ENCODE data around the gene OR5M3.

Gene OR5M3

DNA sequence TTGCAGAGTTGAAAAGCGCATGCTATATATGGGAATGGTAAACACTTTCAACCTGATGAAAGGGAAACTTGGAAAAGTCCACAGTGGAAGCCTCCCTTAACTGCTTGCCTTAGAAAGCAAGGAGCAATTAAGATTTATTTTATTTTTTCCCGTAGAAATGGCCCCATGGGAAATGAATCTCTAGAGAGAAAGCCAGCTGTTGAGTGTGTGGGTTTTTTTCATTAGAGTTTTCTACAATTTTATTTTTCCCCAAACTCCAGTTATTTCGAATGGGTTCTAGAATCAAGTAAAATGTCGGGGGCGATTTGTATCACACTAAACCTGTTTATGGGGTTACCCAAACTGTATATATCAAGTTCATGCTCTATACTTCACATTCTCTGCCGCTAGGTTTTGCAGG lies at the start of gene OR5M3:
TSS of gene OR5M3 (minus strand) at position 101 of the 400 bp plus-strand sequence. CDS start 2,855 bp downstream, outside the sequence.
- H3K4me3 Mint-ChIP-seq: no peak within 1 kb of the TSS
- H3K27ac Mint-ChIP-seq: no peak within 1 kb of the TSS
- CTCF ChIA-PET: no interaction called here
- peaks cover 10% of the 10 kb centered on the region for H3K9me3 Mint-ChIP-seq
- no peak for DNase-seq
- H3K36me3 Mint-ChIP-seq: no peaks in the 10 kb centered on the region
- H3K4me1 Mint-ChIP-seq: no peaks in the 10 kb centered on the region
- H3K27me3 Mint-ChIP-seq: no peaks in the 10 kb centered on the region

DNA sequence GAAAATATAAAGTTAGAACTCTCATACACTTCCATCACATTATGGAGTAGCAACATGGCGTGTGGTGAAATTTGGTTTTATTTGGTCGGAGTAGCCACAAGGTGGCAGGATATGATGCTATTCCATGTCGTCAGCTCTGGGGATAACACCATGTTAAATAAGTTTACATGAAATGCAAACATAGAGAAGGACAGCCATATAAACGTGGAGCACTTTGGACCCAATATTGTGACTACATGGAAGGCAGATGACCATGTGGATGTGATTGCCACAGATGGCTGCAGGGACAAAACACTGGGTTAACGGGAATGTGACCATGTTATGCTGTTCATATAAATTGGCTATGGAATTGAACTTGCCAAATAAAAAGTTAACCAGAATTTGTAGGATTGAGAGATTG lies 48.9 kb upstream of the OR5M3 start:
- Mint-ChIP-seq H3K27me3 (no peaks in the 10 kb centered on the region), H3K27ac (no peak overlapping the region), H3K9me3 (peaks cover 18% of the 10 kb centered on the region), H3K36me3 (no peaks in the 10 kb centered on the region), H3K4me1 (no peaks in the 10 kb centered on the region), H3K4me3 (no peak overlapping the region)
- DNase-seq: no peak
- CTCF ChIA-PET: no interaction called here

DNA sequence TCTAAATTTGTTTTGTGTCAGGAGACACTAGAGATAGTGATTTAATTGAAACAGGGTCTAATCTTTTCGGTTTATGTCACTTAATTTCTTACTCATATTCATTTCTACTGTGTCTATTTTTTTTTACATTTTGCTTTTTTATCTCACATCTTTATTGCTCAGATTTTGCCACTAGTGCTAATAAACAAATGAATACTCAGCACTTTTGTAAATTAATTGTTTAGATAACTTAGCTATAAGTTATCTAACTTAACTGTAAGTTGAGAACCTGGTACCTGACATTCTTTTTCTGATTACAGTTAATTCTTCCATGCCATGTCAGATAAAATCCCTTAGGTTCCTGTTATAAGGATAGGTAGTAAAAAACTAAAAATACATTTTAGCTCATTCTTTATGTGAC lies 40.1 kb upstream of the OR5M3 start:
- Mint-ChIP-seq H3K9me3 (peaks cover 10% of the 10 kb centered on the region), H3K27me3 (no peaks in the 10 kb centered on the region), H3K36me3 (no peaks in the 10 kb centered on the region), H3K4me3 (no peak overlapping the region), H3K27ac (no peak overlapping the region), H3K4me1 (no peaks in the 10 kb centered on the region)
- CTCF ChIA-PET: no interaction called here
- no peak for DNase-seq

DNA sequence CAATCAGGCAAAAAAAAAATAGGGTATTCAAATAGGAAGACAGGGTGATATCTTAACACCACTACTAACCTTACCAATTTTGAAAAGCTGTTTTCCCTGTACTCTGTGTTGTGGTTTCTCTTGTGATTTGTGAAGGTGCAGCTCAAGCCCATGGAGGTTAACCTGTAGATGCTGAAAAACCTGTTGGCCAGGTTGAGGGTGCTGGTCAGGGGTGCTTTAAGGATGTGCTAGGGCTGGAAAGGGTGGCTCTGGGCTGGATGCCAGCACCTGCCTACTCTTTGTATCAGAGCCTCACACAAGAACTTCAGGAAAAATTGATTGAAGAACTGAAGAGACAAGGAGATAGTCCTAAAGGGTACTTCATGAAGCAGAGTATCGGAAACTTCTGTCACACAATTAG lies 36.3 kb upstream of the OR5M3 start:
- Mint-ChIP-seq H3K4me1 (no peaks in the 10 kb centered on the region), H3K27ac (no peak overlapping the region), H3K27me3 (no peaks in the 10 kb centered on the region), H3K4me3 (no peak overlapping the region), H3K9me3 (peaks cover 6% of the 10 kb centered on the region), H3K36me3 (no peaks in the 10 kb centered on the region)
- CTCF ChIA-PET: no interaction called here
- no peak for DNase-seq

DNA sequence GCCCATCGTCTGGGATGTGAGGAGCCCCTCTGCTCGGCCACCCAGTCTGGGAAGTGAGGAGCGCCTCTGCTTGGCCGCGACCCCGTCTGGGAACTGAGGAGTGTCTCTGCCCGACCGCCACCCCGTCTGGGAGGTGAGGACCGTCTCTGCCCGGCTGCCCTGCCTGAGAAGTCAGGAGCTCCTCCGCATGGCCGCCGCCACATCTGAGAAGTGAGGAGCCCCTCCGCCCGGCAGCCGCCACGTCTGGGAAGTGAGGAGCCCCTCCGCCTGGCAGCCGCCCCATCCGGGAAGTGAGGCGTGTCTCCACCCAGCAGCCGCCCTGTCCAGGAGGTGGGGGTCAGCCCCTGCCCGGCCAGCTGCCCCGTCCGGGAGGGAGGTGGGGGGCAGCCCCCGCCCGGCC lies 23.9 kb upstream of the OR5M3 start:
- Mint-ChIP-seq H3K9me3 (peaks cover 15% of the 10 kb centered on the region), H3K27ac (no peak overlapping the region), H3K4me1 (no peaks in the 10 kb centered on the region)

DNA sequence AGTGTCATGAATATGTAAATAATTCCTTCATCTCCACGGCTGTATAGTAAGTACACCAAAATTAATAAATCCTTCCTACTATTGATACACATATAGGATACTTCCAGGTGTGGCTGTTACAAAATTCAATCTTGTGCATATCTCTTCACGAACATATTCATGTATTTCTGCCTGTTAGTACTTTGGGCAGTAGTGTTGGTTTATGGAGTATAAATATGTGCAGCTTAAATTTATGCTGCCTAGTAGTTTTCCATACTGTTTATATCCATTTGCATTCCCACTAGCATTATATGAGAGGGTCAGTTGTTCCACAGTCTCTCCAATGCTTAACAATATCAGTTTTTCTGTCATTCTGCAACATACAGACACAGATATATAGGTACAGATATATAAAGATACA lies 22.0 kb upstream of the OR5M3 start:
- Mint-ChIP-seq H3K9me3 (peaks cover 20% of the 10 kb centered on the region), H3K36me3 (no peaks in the 10 kb centered on the region), H3K4me1 (no peaks in the 10 kb centered on the region), H3K4me3 (no peak overlapping the region), H3K27ac (no peak overlapping the region), H3K27me3 (no peaks in the 10 kb centered on the region)
- no peak for DNase-seq
- CTCF ChIA-PET: no interaction called here

More for the DNA sequence above, 23.9 kb upstream of the OR5M3 start:
- H3K4me3 Mint-ChIP-seq: no peak overlapping the region
- H3K27me3 Mint-ChIP-seq: no peaks in the 10 kb centered on the region
- H3K36me3 Mint-ChIP-seq: no peaks in the 10 kb centered on the region
- DNase-seq: no peak
- CTCF ChIA-PET: no interaction called here

DNA sequence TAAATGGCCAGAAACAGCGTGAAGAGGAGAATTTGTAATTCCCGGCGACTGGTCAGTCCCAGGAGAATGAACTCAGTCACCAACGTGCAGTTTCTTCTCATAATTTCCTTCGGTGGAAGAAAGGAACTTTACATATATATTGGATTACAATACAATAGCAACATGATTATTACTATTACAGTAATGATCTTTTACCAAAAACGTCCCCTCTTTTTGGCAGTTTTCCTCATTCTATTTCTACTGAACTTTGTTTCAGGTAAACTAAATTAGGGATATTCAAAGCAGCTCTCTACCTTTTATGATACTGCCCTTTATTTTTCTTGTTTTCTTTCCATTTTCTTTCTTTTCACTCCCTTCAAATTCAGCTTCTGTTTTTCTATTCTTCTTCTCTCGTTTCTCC lies 18.1 kb upstream of the OR5M3 start, which contains the start of gene OR5M8:
TSS of gene OR5M8 (minus strand) at position 101 of the 400 bp plus-strand sequence. CDS start at position 101, 0 bp downstream.
- H3K27me3 Mint-ChIP-seq: no peaks in the 10 kb centered on the region
- H3K9me3 Mint-ChIP-seq: peaks cover 18% of the 10 kb centered on the region
- no peak within 1 kb of the TSS for H3K27ac Mint-ChIP-seq
- no peak for DNase-seq
- CTCF ChIA-PET: no interaction called here
- no peak within 1 kb of the TSS for H3K4me3 Mint-ChIP-seq
- no peaks in the 10 kb centered on the region for H3K4me1 Mint-ChIP-seq
- no peaks in the 10 kb centered on the region for H3K36me3 Mint-ChIP-seq

DNA sequence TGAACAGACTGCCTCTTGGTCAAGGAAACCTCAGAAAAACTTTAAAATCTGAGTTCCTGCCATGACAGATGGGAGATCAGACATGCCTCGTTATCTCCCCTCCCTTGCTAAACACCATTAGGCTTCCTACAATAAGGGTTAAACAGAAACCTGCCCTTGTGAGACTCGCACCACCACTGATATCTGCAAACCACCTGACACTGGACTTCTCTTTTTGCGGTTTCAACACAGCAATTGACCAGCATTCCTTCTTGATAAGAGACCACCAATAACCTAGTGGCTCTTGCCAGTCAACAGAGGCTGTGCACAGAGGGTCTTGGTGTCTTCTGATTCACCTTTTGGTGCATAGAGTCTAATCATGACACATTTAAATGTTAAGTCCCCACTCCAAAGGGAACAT lies 13.6 kb upstream of the OR5M3 start:
- Mint-ChIP-seq H3K9me3 (peaks cover 15% of the 10 kb centered on the region), H3K4me1 (no peaks in the 10 kb centered on the region), H3K27me3 (no peaks in the 10 kb centered on the region), H3K36me3 (no peaks in the 10 kb centered on the region), H3K4me3 (no peak overlapping the region), H3K27ac (no peak overlapping the region)
- CTCF ChIA-PET: no interaction called here
- no peak for DNase-seq

DNA sequence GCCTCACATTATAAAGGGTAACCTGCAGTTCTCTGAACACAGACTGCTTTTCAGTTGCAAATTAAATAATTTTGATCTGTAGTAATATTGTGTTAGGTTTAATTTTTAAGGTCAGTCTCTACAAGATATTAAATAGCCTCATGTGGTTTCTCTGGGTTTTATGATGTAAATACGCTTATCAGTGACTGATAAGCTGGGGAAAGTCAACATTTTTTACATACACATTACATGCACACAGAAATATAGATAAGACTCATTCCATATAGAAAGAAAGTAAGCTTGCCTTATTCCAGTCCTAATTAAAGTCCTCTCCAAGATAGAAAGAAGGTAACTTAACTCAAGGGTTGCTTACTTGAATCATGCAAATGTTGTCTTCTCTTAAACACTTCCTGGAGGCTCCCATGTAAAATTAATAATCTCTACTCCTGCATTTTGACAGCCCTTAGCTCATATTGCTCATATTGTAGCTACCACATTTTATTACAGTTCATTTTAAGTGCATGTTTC lies 1.6 kb upstream of the OR5M3 start:
- Mint-ChIP-seq H3K27me3 (no peaks in the 10 kb centered on the region), H3K36me3 (no peaks in the 10 kb centered on the region), H3K4me3 (no peak overlapping the region), H3K4me1 (no peaks in the 10 kb centered on the region), H3K27ac (no peak overlapping the region), H3K9me3 (peaks cover 18% of the 10 kb centered on the region)
- no peak for DNase-seq
- CTCF ChIA-PET: no interaction called here

DNA sequence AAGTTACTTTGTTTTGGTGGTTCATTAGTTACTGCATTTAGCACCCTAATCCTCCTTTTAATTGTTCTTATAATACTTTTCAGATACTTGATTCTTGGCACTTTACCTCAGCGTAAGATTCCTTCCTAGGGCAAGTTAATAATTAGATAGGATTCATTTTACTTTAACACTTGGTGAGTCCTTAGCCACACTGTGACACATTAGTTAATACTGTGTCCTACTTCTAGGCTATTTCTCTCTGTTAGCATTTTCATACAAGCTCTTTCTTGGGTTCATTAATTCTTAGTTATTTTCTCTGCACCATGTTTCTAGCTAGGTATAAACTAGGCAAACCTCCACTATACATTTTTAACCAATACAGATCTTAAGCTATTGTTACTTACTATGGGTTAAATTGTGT lies 16.1 kb downstream of the OR5M3 start:
- no peak for DNase-seq
- CTCF ChIA-PET: no interaction called here
- Mint-ChIP-seq H3K36me3 (no peaks in the 10 kb centered on the region), H3K27me3 (no peaks in the 10 kb centered on the region), H3K4me3 (no peak overlapping the region), H3K4me1 (no peaks in the 10 kb centered on the region), H3K9me3 (peaks cover 19% of the 10 kb centered on the region), H3K27ac (no peak overlapping the region)

DNA sequence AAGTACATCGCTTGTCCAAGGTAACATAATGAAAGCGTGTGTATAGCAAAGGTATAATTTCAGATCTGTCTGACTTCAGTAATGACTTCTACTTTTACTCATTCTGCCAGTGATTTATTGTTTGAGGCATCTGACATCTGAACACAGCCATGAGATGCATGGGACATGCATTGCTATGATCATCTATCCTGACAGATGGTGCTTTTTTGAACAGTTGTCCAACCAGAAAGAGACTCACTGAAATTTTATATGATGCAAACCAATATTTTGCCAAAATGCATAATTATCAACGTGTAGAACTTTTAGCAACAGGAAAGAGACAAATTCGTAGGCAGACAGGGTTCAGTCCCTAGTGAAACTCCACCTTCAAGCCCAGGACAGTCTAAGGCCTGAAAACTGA lies 19.6 kb downstream of the OR5M3 start:
- DNase-seq: no peak
- Mint-ChIP-seq H3K36me3 (no peaks in the 10 kb centered on the region), H3K4me3 (no peak overlapping the region), H3K27ac (no peak overlapping the region), H3K27me3 (no peaks in the 10 kb centered on the region), H3K9me3 (peaks cover 11% of the 10 kb centered on the region), H3K4me1 (no peaks in the 10 kb centered on the region)
- CTCF ChIA-PET: no interaction called here
